ENCODE results near the gene CNDP1.

The CNDP1 gene

GRCh38 chr18:74626049-74626874, 92.0 kb downstream of the CNDP1 start:
- no peak for DNase-seq (ENCODE audit: low spot score)

GRCh38 chr18:74630804-74631203, 96.5 kb downstream of the CNDP1 start:
- no peak for DNase-seq (ENCODE audit: low spot score)

- no peak for DNase-seq (ENCODE audit: low spot score)
Measured at GRCh38 chr18:74631212-74631611, 96.9 kb downstream of the CNDP1 start.

DNA sequence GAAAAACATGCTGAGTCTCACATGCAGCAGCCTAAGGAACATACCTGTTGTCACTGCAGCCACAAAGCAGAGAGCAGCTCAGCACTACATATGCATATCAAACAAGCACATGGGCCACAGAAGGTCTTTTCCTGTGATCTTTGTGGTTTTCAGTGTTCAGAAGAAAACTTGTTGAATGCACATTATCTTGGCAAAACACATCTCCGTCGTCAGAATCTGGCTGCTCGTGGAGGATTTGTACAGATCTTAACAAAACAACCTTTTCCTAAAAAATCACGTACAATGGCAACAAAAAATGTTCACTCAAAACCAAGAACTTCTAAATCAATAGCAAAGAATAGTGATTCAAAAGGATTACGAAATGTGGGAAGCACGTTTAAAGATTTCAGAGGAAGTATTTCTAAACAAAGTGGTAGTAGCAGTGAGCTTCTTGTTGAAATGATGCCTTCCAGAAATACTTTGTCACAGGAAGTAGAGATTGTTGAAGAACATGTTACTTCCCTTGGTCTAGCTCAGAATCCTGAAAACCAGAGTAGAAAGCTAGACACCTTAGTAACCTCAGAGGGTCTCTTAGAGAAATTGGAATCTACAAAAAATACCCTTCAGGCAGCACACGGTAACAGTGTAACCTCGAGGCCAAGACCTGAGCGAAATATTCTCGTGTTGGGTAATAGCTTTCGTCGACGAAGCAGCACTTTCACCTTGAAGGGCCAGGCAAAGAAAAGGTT, 97.5 kb downstream of the CNDP1 start:
- DNase-seq (ENCODE audit: low spot score), result no peak

GRCh38 chr18:74632351-74632679, 98.0 kb downstream of the CNDP1 start:
- no peak for DNase-seq (ENCODE audit: low spot score)

- no peak for DNase-seq (ENCODE audit: low spot score)
Measured at GRCh38 chr18:74632856-74633255, 98.6 kb downstream of the CNDP1 start.

- DNase-seq (ENCODE audit: low spot score), result no peak
Measured at GRCh38 chr18:74633652-74634352, 99.5 kb downstream of the CNDP1 start.

DNA sequence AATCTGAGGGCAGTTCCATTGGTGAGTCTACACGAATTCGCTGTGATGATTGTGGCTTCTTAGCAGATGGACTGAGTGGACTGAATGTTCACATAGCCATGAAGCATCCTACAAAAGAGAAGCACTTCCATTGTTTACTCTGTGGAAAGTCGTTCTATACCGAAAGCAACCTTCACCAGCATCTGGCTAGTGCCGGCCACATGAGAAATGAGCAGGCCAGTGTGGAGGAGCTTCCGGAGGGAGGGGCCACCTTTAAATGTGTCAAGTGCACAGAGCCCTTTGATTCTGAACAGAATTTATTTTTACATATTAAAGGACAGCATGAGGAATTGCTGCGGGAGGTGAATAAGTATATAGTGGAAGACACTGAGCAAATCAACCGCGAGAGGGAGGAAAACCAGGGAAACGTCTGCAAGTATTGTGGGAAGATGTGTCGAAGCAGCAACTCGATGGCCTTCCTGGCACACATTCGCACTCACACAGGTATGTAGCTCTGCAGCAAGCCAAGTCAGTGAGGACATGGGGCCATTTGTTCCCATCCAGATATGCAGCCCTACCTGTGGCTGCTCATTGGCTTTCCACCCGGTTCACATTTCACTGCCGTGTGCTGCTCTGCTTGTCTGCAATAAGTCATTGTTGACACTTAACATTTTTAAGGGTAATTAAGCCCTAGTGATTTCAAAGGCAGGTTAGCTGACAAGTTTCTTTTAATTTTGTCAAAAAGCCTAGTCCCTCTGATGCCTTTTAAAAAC, 101.1 kb downstream of the CNDP1 start:
- DNase-seq (ENCODE audit: low spot score), result no peak

Data from hepatic stellate cell (primary cell).